HUDEP-2 (cell line): ENCODE measurements around the gene MAGI2.
"Not testable (repeated sequence)": the region's sequence is repeated elsewhere in the genome, so short reads cannot be mapped to it uniquely, and the experiment has no call there.

ENCODE experiments used
- DNase-seq, 76 experiments: peaks; one replicate each; lab custom pipeline; 2025; ENCODE audit not compliant: unreplicated experiment in 76 of 76; lab: John Stamatoyannopoulos, UW

The MAGI2 gene

GRCh38 chr7:79071187-79071586 is 382.3 kb downstream of the MAGI2 start:
- not testable (repeated sequence) for DNase-seq

- no peak for DNase-seq
Observed at GRCh38 chr7:79064187-79064823, 389.2 kb downstream of the MAGI2 start.

- DNase-seq: no peak
Observed at GRCh38 chr7:79063019-79063698, 390.3 kb downstream of the MAGI2 start.

GRCh38 chr7:79060498-79060897 is 393.0 kb downstream of the MAGI2 start:
- no peak for DNase-seq

GRCh38 chr7:79055722-79056415 is 397.6 kb downstream of the MAGI2 start:
- no peak for DNase-seq

- DNase-seq: no peak
Observed at GRCh38 chr7:79051915-79052314, 401.6 kb downstream of the MAGI2 start.

GRCh38 chr7:79050603-79051002 is 402.9 kb downstream of the MAGI2 start:
- DNase-seq: peak in 1 of 76 experiments; percentile 3

GRCh38 chr7:79046061-79046460 is 407.4 kb downstream of the MAGI2 start:
- DNase-seq: no peak

- DNase-seq: no peak
Observed at GRCh38 chr7:79037001-79037400, 416.5 kb downstream of the MAGI2 start.

- DNase-seq: no peak
Observed at GRCh38 chr7:79036356-79036755, 417.1 kb downstream of the MAGI2 start.

- no peak for DNase-seq
Observed at GRCh38 chr7:79035858-79036257, 417.6 kb downstream of the MAGI2 start.

- no peak for DNase-seq
Observed at GRCh38 chr7:79034730-79035129, 418.7 kb downstream of the MAGI2 start.

GRCh38 chr7:79019711-79020110 is 433.8 kb downstream of the MAGI2 start:
- not testable (repeated sequence) for DNase-seq

- no peak for DNase-seq
Observed at GRCh38 chr7:79011921-79012320, 441.5 kb downstream of the MAGI2 start.

- DNase-seq: no peak
Observed at GRCh38 chr7:79009647-79010046, 443.8 kb downstream of the MAGI2 start.

GRCh38 chr7:79008786-79009185 is 444.7 kb downstream of the MAGI2 start:
- no peak for DNase-seq

- no peak for DNase-seq
Observed at GRCh38 chr7:78996013-78996412, 457.5 kb downstream of the MAGI2 start.

- no peak for DNase-seq
Observed at GRCh38 chr7:78993341-78993740, 460.1 kb downstream of the MAGI2 start.

- no peak for DNase-seq
Observed at GRCh38 chr7:78985509-78985908, 468.0 kb downstream of the MAGI2 start.

- DNase-seq: no peak
Observed at GRCh38 chr7:78983483-78983882, 470.0 kb downstream of the MAGI2 start.

GRCh38 chr7:78970440-78970916 is 483.0 kb downstream of the MAGI2 start:
- no peak for DNase-seq

- DNase-seq: no peak
Observed at GRCh38 chr7:78968951-78969350, 484.5 kb downstream of the MAGI2 start.
